Adrenal gland (tissue), 12 donors: Measurements from ENCODE around the gene IGFN1. TPM values are rescaled to one million over a fixed set of nuclear protein-coding genes. Genes with fewer than 3 reads are reported as not detected.
A peak's percentile ranks its signal among the peaks of the same experiment; 100 is the strongest.

ENCODE experiments used
- DNase-seq, 7 donors: peaks; one replicate each; pipeline ENCODE4 v3.0.0-alpha.2; 2019 to 2020
- H3K27ac ChIP-seq, 5 donors: fragments of 200-600 bp; sonication (generic) in 4 of 5; 1 replicate in 3 of 5; 2 replicates in 2 of 5; pipeline versions ENCODE4 v1.5.1 to v1.8.0; 2016 to 2020; ENCODE audit warnings: mild to moderate bottlenecking in 1 of 5
- H3K27me3 ChIP-seq: fragments of 200-600 bp; 2 replicates; pipeline ENCODE4 v1.8.0; 2021
- H3K36me3 ChIP-seq, 2 donors: fragments of 200-600 bp; replicated peaks in 1 of 2; 1 replicate in 1 of 2; 2 replicates in 1 of 2; pipeline versions ENCODE4 v1.5.1 to v1.8.0; 2018 to 2022
- H3K4me1 ChIP-seq, 2 donors: fragments of 200-600 bp; replicated peaks in 1 of 2; 1 replicate in 1 of 2; 2 replicates in 1 of 2; pipeline versions ENCODE4 v1.5.1 to v1.8.0; 2018 to 2021
- H3K4me3 ChIP-seq, 4 donors: fragments of 200-600 bp; sonication (generic) in 3 of 4; one replicate each; pipeline ENCODE4 v1.5.1; 2016 to 2018
- H3K9me3 ChIP-seq, 3 donors: fragments of 200-600 bp; sonication (generic) in 1 of 3; replicated peaks in 1 of 3; 1 replicate in 2 of 3; 2 replicates in 1 of 3; pipeline versions ENCODE4 v1.5.1 to v1.8.0; 2016 to 2021
- POLR2A ChIP-seq, 2 donors: fragments of 450-650 bp; IDR thresholded peaks; one replicate each; pipeline ENCODE4 v1.6.1; 2017; ENCODE audit warnings: antibody characterized with exemption in 2 of 2, mild to moderate bottlenecking in 2 of 2, moderate library complexity in 1 of 2
- WGBS, 4 donors: extraction: QIAGEN DNeasy Blood & Tissue Kit in 2 of 4; methylation state at CpG; one replicate each; pipeline versions ENCODE4 v1.1.5 to v1.1.7; 2013 to 2017; 5-methylcytosine and 5-hydroxymethylcytosine counted together
- intact Hi-C, 2 donors: fragments of 100-400 bp; cut with DNase I; formaldehyde crosslinking; loops; one replicate each; pipeline versions ENCODE4 v1.14.1 to v1.15.0; 2022 to 2023
- polyA plus RNA-seq, 3 donors: library from polyadenylated mRNA; stranded (reverse); fragments of 200-250 nt in 2 of 3; fragments of 350-450 nt in 1 of 3; fragmentation: Illumina TruSeq in 1 of 3; extraction: RNeasy Lipid Tissue Mini Kit (QIAGEN cat#74804) in 1 of 3; gene quantifications; one replicate each; pipeline ENCODE4 v1.2.3, GENCODE V29; 2013 to 2014
- total RNA-seq, 9 donors: library from RNA; depleted of rRNA in 4 of 9; stranded (reverse); fragments of >200 nt in 4 of 9; fragments of 120-200 nt in 1 of 9; fragmentation: NEBNext Ultra II Directional in 1 of 9; extraction: Animal tissue kit (Norgen Biotek cat#: 25700) in 1 of 9; gene quantifications; one replicate each; pipeline versions ENCODE4 v1.1.0 to v1.2.4, GENCODE V29; 2013 to 2023
- TF ChIP-seq, protein P1 (sequence below), 6 experiments: fragments of 450-650 bp in 4 of 6; fragments of 200-600 bp in 2 of 6; sonication (generic) in 1 of 6; IDR thresholded peaks; 1 replicate in 5 of 6; 2 replicates in 1 of 6; pipeline versions ENCODE4 v1.5.1 to v1.8.0; 2016 to 2021; ENCODE audit warnings: antibody characterized with exemption in 6 of 6, mild to moderate bottlenecking in 2 of 6, moderate library complexity in 1 of 6
- donor health status: healthy with polysubstance abuse.
- donor health status: Bipolar disorder and iron deficiency.
- donor health status: DM: yes; HTN: yes; CAD: no.
- donor health status: DM: no; HTN: no; CAD: no.
- donor health status: DM: no; HTN: no; CAD: no.
- donor health status: DM: yes; HTN: yes; CAD: no.

The IGFN1 gene
- total and polyA plus RNA-seq, 12 donors = 0.09 to 3.0 (median 0.28) TPM; not detected in 3

DNA sequence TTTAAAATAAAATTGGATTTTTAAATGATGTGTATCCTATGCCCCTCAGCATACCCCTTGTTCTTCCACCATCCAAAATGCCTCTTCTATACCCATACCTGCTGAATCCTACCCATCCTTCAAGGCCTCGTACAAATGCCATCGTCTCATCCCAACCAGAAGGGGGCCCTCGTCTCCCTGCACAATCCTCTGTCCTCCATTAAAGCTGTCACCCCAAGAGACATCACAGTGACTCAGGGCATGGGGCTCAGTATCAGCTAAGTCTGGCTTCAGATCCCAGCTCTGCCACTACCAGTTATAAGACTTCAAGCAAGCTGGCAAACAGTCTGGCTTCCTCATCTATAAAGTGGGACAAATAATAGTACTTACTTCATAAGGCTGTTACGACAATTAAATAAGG lies 23.8 kb downstream of the IGFN1 start:
- Histone ChIP-seq H3K4me1 (peaks cover 0 to 8% of the 10 kb centered on the region in 2 donors), H3K9me3 (no peaks in the 10 kb centered on the region), H3K4me3 (no peak overlapping the region), H3K27me3 (no peaks in the 10 kb centered on the region), H3K27ac (no peak overlapping the region), H3K36me3 (no peaks in the 10 kb centered on the region)
- WGBS, 4 donors = 67 to 77% (median 76%) methylated on average over 4 of the region's 4 CpGs
- TF ChIP-seq, protein P1, sequence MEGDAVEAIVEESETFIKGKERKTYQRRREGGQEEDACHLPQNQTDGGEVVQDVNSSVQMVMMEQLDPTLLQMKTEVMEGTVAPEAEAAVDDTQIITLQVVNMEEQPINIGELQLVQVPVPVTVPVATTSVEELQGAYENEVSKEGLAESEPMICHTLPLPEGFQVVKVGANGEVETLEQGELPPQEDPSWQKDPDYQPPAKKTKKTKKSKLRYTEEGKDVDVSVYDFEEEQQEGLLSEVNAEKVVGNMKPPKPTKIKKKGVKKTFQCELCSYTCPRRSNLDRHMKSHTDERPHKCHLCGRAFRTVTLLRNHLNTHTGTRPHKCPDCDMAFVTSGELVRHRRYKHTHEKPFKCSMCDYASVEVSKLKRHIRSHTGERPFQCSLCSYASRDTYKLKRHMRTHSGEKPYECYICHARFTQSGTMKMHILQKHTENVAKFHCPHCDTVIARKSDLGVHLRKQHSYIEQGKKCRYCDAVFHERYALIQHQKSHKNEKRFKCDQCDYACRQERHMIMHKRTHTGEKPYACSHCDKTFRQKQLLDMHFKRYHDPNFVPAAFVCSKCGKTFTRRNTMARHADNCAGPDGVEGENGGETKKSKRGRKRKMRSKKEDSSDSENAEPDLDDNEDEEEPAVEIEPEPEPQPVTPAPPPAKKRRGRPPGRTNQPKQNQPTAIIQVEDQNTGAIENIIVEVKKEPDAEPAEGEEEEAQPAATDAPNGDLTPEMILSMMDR (IDR thresholded peaks at IDR 0.05) = no peak
- no peak for TF ChIP-seq POLR2A (IDR thresholded peaks at IDR 0.05)
- intact Hi-C loops = no loop called here
- DNase-seq = peak in 1 of 7 donors; percentile 5

DNA sequence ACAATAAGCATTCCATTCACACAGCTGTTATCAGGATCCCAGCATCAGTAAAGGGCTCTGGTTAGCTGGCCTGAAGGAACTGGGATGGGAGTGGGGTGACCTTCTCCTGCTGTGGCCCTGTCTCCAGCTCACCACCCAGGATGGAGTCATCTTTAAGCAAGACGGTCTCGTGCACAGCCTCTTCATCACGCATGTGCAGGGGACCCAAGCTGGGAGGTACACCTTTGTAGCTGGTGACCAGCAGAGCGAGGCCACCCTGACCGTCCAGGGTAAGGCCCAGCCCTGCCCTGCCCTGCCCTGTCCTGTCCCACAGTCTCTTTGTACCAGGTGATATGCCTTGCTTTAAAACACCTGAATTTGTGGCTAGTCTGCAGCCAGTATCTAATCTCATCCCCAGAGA lies 24.3 kb downstream of the IGFN1 start:
- H3K9me3 ChIP-seq = no peaks in the 10 kb centered on the region
- 67 to 95% (median 77%) methylated on average over 2 to 5 of the region's 5 CpGs for WGBS, 4 donors
- no peak overlapping the region for H3K27ac ChIP-seq
- H3K4me3 ChIP-seq = no peak overlapping the region
- peak in 1 of 7 donors; percentile 12 for DNase-seq
- H3K4me1 ChIP-seq = peaks cover 0 to 8% of the 10 kb centered on the region in 2 donors
- TF ChIP-seq POLR2A (IDR thresholded peaks at IDR 0.05) = no peak
- TF ChIP-seq, protein P1 (IDR thresholded peaks at IDR 0.05) = no peak
- H3K27me3 ChIP-seq = no peaks in the 10 kb centered on the region
- intact Hi-C loops = no loop called here
- H3K36me3 ChIP-seq = no peaks in the 10 kb centered on the region

DNA sequence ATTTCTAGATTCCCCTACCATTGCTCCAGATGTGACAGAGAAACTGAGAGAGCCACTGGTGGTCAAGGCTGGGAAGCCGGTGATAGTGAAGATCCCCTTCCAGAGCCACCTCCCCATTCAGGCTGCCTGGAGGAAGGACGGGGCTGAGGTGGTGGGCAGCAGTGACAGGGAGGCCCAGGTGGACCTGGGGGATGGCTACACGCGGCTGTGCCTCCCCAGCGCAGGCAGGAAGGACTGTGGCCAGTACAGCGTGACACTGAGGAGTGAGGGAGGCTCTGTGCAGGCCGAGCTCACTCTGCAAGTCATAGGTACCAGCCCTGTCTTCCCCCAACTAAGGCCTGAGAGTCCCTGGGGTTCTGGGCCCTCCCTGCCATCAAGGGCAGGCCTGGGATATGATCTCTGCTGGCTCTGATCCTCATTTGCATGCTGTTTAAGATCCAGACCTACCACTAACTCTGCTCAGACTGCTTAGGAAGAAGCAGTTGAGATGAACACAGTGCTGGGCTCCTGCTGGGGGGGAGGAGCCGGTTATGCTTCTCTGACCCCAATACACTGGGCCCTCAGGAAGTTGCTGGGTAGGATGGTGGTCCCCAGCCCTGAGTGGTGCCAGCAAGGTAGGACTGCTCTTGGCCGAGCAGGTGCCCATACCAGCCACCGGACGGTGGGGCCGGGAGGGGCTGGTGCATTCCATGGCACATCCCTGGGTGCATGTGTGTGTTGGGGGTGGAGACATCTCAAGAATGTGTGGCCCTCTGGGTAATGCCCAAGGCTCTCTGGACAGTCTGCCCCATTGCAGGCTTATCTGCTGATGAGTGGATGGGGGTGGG lies 25.1 kb downstream of the IGFN1 start:
- Histone ChIP-seq H3K9me3 (no peaks in the 10 kb centered on the region), H3K36me3 (no peaks in the 10 kb centered on the region), H3K27me3 (no peaks in the 10 kb centered on the region), H3K4me1 (peaks cover 0 to 8% of the 10 kb centered on the region in 2 donors), H3K4me3 (no peak overlapping the region), H3K27ac (no peak overlapping the region)
- intact Hi-C loops = no loop called here
- peak in 2 of 7 donors; percentile 6 to 39 for DNase-seq
- 85 to 94% (median 90%) methylated on average over 8 to 12 of the region's 12 CpGs for WGBS, 4 donors
- TF ChIP-seq, protein P1 (IDR thresholded peaks at IDR 0.05) = no peak

DNA sequence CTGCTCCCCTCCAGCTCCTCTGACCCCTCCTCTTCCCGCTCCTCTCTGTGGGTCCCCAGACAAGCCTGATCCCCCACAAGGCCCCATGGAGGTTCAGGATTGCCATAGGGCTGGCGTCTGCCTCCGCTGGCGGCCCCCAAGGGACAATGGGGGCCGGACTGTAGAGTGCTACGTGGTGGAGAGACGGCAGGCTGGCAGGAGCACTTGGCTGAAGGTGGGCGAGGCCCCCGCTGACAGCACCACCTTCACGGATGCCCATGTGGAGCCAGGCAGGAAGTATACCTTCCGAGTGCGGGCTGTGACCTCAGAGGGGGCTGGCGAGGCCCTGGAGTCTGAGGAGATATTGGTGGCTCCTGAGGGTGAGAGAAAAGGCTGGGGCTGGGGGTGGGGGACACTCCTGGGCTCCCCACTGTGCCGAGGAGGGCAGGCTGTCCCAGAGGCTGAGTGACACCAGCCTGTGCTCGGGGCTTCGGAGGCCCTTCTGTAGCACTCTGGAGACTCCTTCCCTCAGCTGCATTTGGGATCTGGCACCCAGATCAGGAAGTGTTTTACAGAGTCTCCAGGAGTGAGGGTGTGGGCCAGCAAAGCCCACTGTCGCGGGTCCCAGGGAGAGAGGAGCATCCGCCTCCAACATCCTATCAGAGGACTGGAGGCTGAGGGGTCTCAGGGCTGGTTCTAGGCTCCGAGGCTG lies 25.9 kb downstream of the IGFN1 start:
- Histone ChIP-seq H3K27me3 (no peaks in the 10 kb centered on the region), H3K9me3 (no peaks in the 10 kb centered on the region), H3K4me1 (peaks cover 0 to 8% of the 10 kb centered on the region in 2 donors), H3K27ac (no peak overlapping the region), H3K4me3 (no peak overlapping the region), H3K36me3 (no peaks in the 10 kb centered on the region)
- WGBS, 4 donors = 87 to 95% (median 89%) methylated on average over 11 to 20 of the region's 20 CpGs
- intact Hi-C loops = no loop called here
- DNase-seq = peak in 2 of 7 donors; percentile 3 to 28
- TF ChIP-seq, protein P1 (IDR thresholded peaks at IDR 0.05) = no peak
- no peak for TF ChIP-seq POLR2A (IDR thresholded peaks at IDR 0.05)
